H1 (cell line): Measurements from ENCODE around the gene NR3C2. TPM values are rescaled to one million over a fixed set of nuclear protein-coding genes. Genes with fewer than 3 reads are reported as not detected.

Experiments
- CTCF ChIA-PET: fragments of 300-600 bp; sonication (Branson Sonifier 250); formaldehyde crosslinking; loops from one replicate; lab custom pipeline; 2021; ENCODE audit not compliant: partially characterized antibody; lab: Charles Lee
- POLR2A ChIA-PET: fragments of 300-600 bp; sonication (Branson Sonifier 250); formaldehyde crosslinking; loops from one replicate; lab custom pipeline; 2021; ENCODE audit warnings: inconsistent platforms; ENCODE audit not compliant: partially characterized antibody; lab: Charles Lee
- DNase-seq, 2 experiments: peaks; one replicate each; pipeline versions ENCODE4 v3.0.0 to v3.0.0-alpha.2; 2010 to 2022; ENCODE audit warnings: low spot score in 2 of 2, low read depth in 1 of 2, mixed read lengths in 1 of 2
- FAIRE-seq: peaks from 2 replicates; lab custom pipeline; 2011; peaks lifted over from hg19 to GRCh38; lab: Jason Lieb, UNC
- H2AFZ ChIP-seq: 2 replicates; pipeline ENCODE4 v1.8.1; 2012; ENCODE audit warnings: low read length, inconsistent platforms
- H2AK5ac ChIP-seq: 2 replicates; pipeline ENCODE4 v1.6.1; 2013; ENCODE audit warnings: low read depth, low read length
- H2BK120ac ChIP-seq: replicated peaks from 2 replicates; pipeline ENCODE3; 2013; ENCODE audit warnings: low read depth, low read length, inconsistent platforms
- H2BK12ac ChIP-seq: 2 replicates; pipeline ENCODE4 v1.6.1; 2013; ENCODE audit warnings: low read depth, low read length
- H2BK15ac ChIP-seq: 2 replicates; pipeline ENCODE4 v1.6.1; 2013; ENCODE audit warnings: low read length
- H2BK20ac ChIP-seq: 2 replicates; pipeline ENCODE4 v1.6.1; 2013; ENCODE audit warnings: low read length
- H2BK5ac ChIP-seq: 2 replicates; pipeline ENCODE4 v1.6.1; 2013; ENCODE audit warnings: low read depth, low read length
- H3K14ac ChIP-seq: 2 replicates; pipeline ENCODE4 v1.6.1; 2013; ENCODE audit warnings: inconsistent platforms; ENCODE audit not compliant: insufficient read length
- H3K18ac ChIP-seq: 2 replicates; pipeline ENCODE4 v1.6.1; 2013; ENCODE audit warnings: low read length; ENCODE audit errors: extremely low read depth
- H3K23ac ChIP-seq: 2 replicates; pipeline ENCODE4 v1.6.1; 2013; ENCODE audit warnings: inconsistent platforms; ENCODE audit not compliant: insufficient read length
- H3K23me2 ChIP-seq: 2 replicates; pipeline ENCODE4 v1.6.1; 2013; ENCODE audit warnings: low read depth, low read length
- H3K27ac ChIP-seq: 2 replicates; pipeline ENCODE4 v1.6.1; 2011; ENCODE audit warnings: low read depth, low read length, inconsistent platforms
- H3K27me3 ChIP-seq, 4 experiments: replicated peaks in 1 of 4; 1 replicate in 1 of 4; 2 replicates in 3 of 4; pipeline versions ENCODE4 v1.6.1 to v1.8.1; 2011 to 2013; ENCODE audit warnings: low read length in 3 of 4, mild to moderate bottlenecking in 3 of 4, inconsistent platforms in 2 of 4, mixed read lengths in 2 of 4, moderate library complexity in 1 of 4; ENCODE audit not compliant: control insufficient read depth in 3 of 4, insufficient read depth in 3 of 4; ENCODE audit errors: extremely low read depth in 1 of 4
- H3K36me3 ChIP-seq, 4 experiments: 2 replicates each; pipeline versions ENCODE4 v1.6.1 to v1.8.1; 2011 to 2013; ENCODE audit warnings: mild to moderate bottlenecking in 4 of 4, low read length in 3 of 4, moderate library complexity in 2 of 4, control low read depth in 1 of 4, inconsistent platforms in 1 of 4; ENCODE audit not compliant: insufficient read depth in 4 of 4, control insufficient read depth in 2 of 4
- H3K4ac ChIP-seq: replicated peaks from 2 replicates; pipeline ENCODE3; 2013; ENCODE audit warnings: low read length, low read depth, mixed read lengths, inconsistent platforms; ENCODE audit not compliant: insufficient read length
- H3K4me1 ChIP-seq, 4 experiments: replicated peaks in 1 of 4; 1 replicate in 1 of 4; 2 replicates in 3 of 4; pipeline versions ENCODE4 v1.6.1 to v1.8.1; 2011 to 2013; ENCODE audit warnings: low read length in 3 of 4, inconsistent platforms in 2 of 4, mixed read lengths in 1 of 4; ENCODE audit not compliant: insufficient read depth in 4 of 4, control insufficient read depth in 3 of 4
- H3K4me2 ChIP-seq, 2 experiments: 2 replicates each; pipeline versions ENCODE4 v1.6.1 to v1.8.1; 2011 to 2013; ENCODE audit warnings: low read depth in 2 of 2, low read length in 2 of 2, control low read depth in 1 of 2, inconsistent platforms in 1 of 2, mild to moderate bottlenecking in 1 of 2; ENCODE audit not compliant: insufficient read depth in 1 of 2
- H3K4me3 ChIP-seq, 4 experiments: fragments of 200-600, 300-600 bp in 1 of 4; sonication (generic), shearing (Covaris generic), sonication (Bioruptor Twin) in 1 of 4; 2 replicates each; pipeline versions ENCODE4 v1.5.1 to v1.8.1; 2011 to 2016; ENCODE audit warnings: low read length in 4 of 4, low read depth in 3 of 4, control low read depth in 2 of 4, inconsistent platforms in 2 of 4, mild to moderate bottlenecking in 2 of 4, mixed read lengths in 1 of 4, moderate library complexity in 1 of 4; ENCODE audit not compliant: insufficient read depth in 2 of 4; ENCODE audit errors: extremely low read depth in 1 of 4
- H3K56ac ChIP-seq: replicated peaks from 2 replicates; pipeline ENCODE3; 2013; ENCODE audit warnings: low read depth, mild to moderate bottlenecking, mixed read lengths, low read length, inconsistent platforms; ENCODE audit not compliant: insufficient read length
- H3K79me1 ChIP-seq: 2 replicates; pipeline ENCODE4 v1.6.1; 2013; ENCODE audit warnings: low read depth, low read length, control low read depth
- H3K79me2 ChIP-seq, 2 experiments: 2 replicates each; pipeline versions ENCODE4 v1.6.1 to v1.8.1; 2012 to 2013; ENCODE audit warnings: low read length in 2 of 2, mild to moderate bottlenecking in 2 of 2, inconsistent platforms in 1 of 2; ENCODE audit not compliant: insufficient read depth in 2 of 2, control insufficient read depth in 1 of 2
- H3K9ac ChIP-seq, 4 experiments: replicated peaks in 1 of 4; 1 replicate in 1 of 4; 2 replicates in 3 of 4; pipeline versions ENCODE4 v1.6.1 to v1.8.1; 2011 to 2013; ENCODE audit warnings: low read depth in 3 of 4, low read length in 3 of 4, control low read depth in 2 of 4, mild to moderate bottlenecking in 2 of 4, moderate library complexity in 2 of 4, inconsistent platforms in 1 of 4; ENCODE audit errors: extremely low read depth in 1 of 4
- H3K9me3 ChIP-seq, 2 experiments: 2 replicates each; pipeline versions ENCODE4 v1.6.1 to v1.8.1; 2012 to 2013; ENCODE audit warnings: mild to moderate bottlenecking in 2 of 2, moderate library complexity in 2 of 2, control low read depth in 1 of 2, inconsistent platforms in 1 of 2, low read depth in 1 of 2, low read length in 1 of 2, mixed read lengths in 1 of 2; ENCODE audit not compliant: insufficient read depth in 2 of 2
- H4K20me1 ChIP-seq, 2 experiments: replicated peaks in 1 of 2; 2 replicates each; pipeline versions ENCODE3 to v1.8.1; 2011 to 2013; ENCODE audit warnings: inconsistent platforms in 2 of 2, low read length in 2 of 2, mild to moderate bottlenecking in 1 of 2; ENCODE audit not compliant: insufficient read depth in 2 of 2, control insufficient read depth in 1 of 2
- H4K5ac ChIP-seq: 2 replicates; pipeline ENCODE4 v1.6.1; 2013; ENCODE audit warnings: low read length, low read depth, mixed read lengths, inconsistent platforms; ENCODE audit not compliant: insufficient read length
- H4K8ac ChIP-seq: 2 replicates; pipeline ENCODE4 v1.8.0; 2013; ENCODE audit warnings: mild to moderate bottlenecking, moderate library complexity, low read length, inconsistent platforms; ENCODE audit not compliant: insufficient read depth; ENCODE audit errors: extremely low read depth
- H4K91ac ChIP-seq: replicated peaks from 2 replicates; pipeline ENCODE3; 2013; ENCODE audit warnings: low read length, mixed read lengths, inconsistent platforms; ENCODE audit not compliant: insufficient read length
- BCL11A ChIP-seq, 2 experiments: IDR thresholded peaks; one replicate each; pipeline ENCODE4 v1.6.1; 2011; ENCODE audit warnings: low read depth in 2 of 2, low read length in 2 of 2, mild to moderate bottlenecking in 2 of 2
- BRCA1 ChIP-seq: IDR thresholded peaks from 2 replicates; pipeline ENCODE4 v1.6.1; 2012; ENCODE audit warnings: low read depth, low read length, improper control_type of control experiment
- CBX8 ChIP-seq: fragments of 300-800, 300-1000 bp; sonication (generic); IDR thresholded peaks from 2 replicates; pipeline ENCODE4 v1.7.1; 2016; ENCODE audit warnings: low read depth, low read length, borderline replicate concordance
- CHD2 ChIP-seq: IDR thresholded peaks from 2 replicates; pipeline ENCODE4 v1.6.1; 2012; ENCODE audit warnings: low read length, improper control_type of control experiment
- E2F6 ChIP-seq: IDR thresholded peaks from 2 replicates; pipeline ENCODE4 v1.6.1; 2012; ENCODE audit warnings: inconsistent platforms
- GTF2F1 ChIP-seq: IDR thresholded peaks from 2 replicates; pipeline ENCODE4 v1.6.1; 2012; ENCODE audit warnings: low read depth, low read length, improper control_type of control experiment, borderline replicate concordance
- HDAC2 ChIP-seq, 2 experiments: fragments of 300-600 bp in 1 of 2; sonication (generic) in 1 of 2; IDR thresholded peaks; 2 replicates each; pipeline ENCODE4 v1.6.1; 2011 to 2012; ENCODE audit warnings: low read depth in 2 of 2, low read length in 2 of 2, mild to moderate bottlenecking in 2 of 2, moderate library complexity in 2 of 2, borderline replicate concordance in 1 of 2, inconsistent platforms in 1 of 2
- POLR2A ChIP-seq, 2 experiments: IDR thresholded peaks; 1 replicate in 1 of 2; 2 replicates in 1 of 2; pipeline ENCODE4 v1.6.1; 2011; ENCODE audit warnings: low read depth in 2 of 2, low read length in 2 of 2, mild to moderate bottlenecking in 2 of 2; ENCODE audit errors: control extremely low read depth in 1 of 2
- POU5F1 ChIP-seq: IDR thresholded peaks from 2 replicates; pipeline ENCODE4 v1.6.1; 2011; ENCODE audit warnings: low read depth, mild to moderate bottlenecking, low read length, moderate library complexity
- SIN3A ChIP-seq, 2 experiments: IDR thresholded peaks in 1 of 2; conservative IDR thresholded peaks in 1 of 2; 2 replicates each; pipeline ENCODE4 v1.6.1; 2011 to 2012; ENCODE audit warnings: low read length in 2 of 2, improper control_type of control experiment in 1 of 2, low read depth in 1 of 2, mild to moderate bottlenecking in 1 of 2
- SIX5 ChIP-seq: IDR thresholded peaks from 2 replicates; pipeline ENCODE4 v1.6.1; 2011; ENCODE audit warnings: mild to moderate bottlenecking, low read depth, low read length
- SP2 ChIP-seq: IDR thresholded peaks from 2 replicates; pipeline ENCODE4 v1.6.1; 2012; ENCODE audit warnings: mild to moderate bottlenecking, low read length, inconsistent platforms
- WGBS, 2 experiments: shearing (Covaris generic) in 1 of 2; methylation state at CpG; one replicate each; pipeline versions ENCODE4 v1.1.6 to v1.1.7; 2013 to 2015; ENCODE audit warnings: low lambda C conversion rate in 2 of 2, mixed read lengths in 2 of 2, inconsistent platforms in 1 of 2, low coverage in 1 of 2, missing lambda C conversion rate in 1 of 2; ENCODE audit not compliant: insufficient replicate concordance in 2 of 2, insufficient coverage in 1 of 2, insufficient read length in 1 of 2; ENCODE audit errors: extremely low coverage in 1 of 2, missing lambda C conversion rate in 1 of 2; 5-methylcytosine and 5-hydroxymethylcytosine counted together
- polyA plus RNA-seq, 7 experiments: library from polyadenylated mRNA; depleted of rRNA in 3 of 7; stranded (reverse) in 5 of 7; unstranded in 2 of 7; fragments of >200 nt in 5 of 7; fragments of 200-250 nt in 2 of 7; gene quantifications; 1 replicate in 5 of 7; 2 replicates in 1 of 7; 4 replicates in 1 of 7; pipeline versions ENCODE4 v1.2.1 to v1.2.3, GENCODE V29; 2011 to 2013; ENCODE audit warnings: missing spikeins in 2 of 7, mixed read lengths in 2 of 7
- total RNA-seq: library from RNA; stranded (reverse); fragmentation: NEBNext Ultra II Directional; extraction: Animal tissue kit (Norgen Biotek cat#: 25700); gene quantifications from 2 replicates; pipeline ENCODE4 v1.2.1, GENCODE V29; 2021

The NR3C2 gene
- total and polyA plus RNA-seq, 2 of the 8 experiments (the other 6 are each of a cell fraction or from before 2014, with no cell fraction given), result 0.80 to 3.9 TPM

DNA sequence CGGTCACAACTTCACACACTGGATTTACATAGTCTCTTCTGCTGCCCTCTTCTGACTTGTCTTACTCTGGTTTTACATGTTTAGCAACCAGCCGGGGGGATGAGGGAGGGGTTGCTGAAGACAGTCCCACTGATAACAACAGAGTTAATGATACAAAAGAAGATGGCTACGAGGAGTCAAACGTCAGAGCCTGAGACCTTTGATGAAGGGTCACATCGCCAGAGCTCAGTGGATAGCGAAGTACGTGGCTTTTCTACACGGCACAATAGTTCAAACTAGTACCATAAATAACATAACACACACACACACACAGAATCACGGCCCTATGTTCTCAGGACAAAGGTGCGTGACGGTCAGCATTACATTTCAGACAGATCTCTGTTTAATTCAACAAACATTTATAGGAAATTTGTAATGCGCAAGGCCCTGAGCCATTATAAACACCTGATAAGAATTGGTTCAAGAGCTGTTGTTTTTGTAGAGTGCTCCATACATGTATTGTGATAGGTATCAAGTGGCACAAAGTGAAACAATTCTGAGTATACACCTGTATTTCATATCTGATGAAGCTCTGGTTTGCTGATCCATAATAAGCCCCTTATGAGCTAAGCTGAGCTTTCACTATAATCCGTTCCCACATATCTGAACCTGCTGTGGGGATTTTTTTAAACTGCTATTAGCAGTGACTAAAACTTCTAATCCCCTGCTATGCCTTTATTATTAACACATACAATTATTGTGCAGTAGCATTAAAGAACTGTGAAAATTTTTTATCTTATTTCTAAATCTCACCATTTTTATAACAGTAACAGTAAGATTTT is 100.0 kb downstream of the NR3C2 start:
- Histone ChIP-seq H3K4me3 (no peak overlapping the region), H2BK120ac (no peak overlapping the region), H3K23me2 (no peaks in the 10 kb centered on the region), H3K4me1 (0 out of 7 replicates have a peak, but pooled peaks cover 0 to 2% (median 0%) of the 10 kb centered on the region in 4 experiments), H4K8ac (no peak overlapping the region), H3K36me3 (no peaks in the 10 kb centered on the region), H2AK5ac (no peak overlapping the region), H4K5ac (no peak overlapping the region), H2BK5ac (no peak overlapping the region), H3K9ac (no peak overlapping the region), H3K27me3 (no peaks in the 10 kb centered on the region), H3K27ac (no peak overlapping the region), H3K14ac (no peak overlapping the region), H2BK15ac (no peak overlapping the region), H3K56ac (no peak overlapping the region), H3K4ac (no peak overlapping the region), H2BK12ac (no peak overlapping the region), H2AFZ (no peak overlapping the region), H3K9me3 (no peaks in the 10 kb centered on the region), H3K23ac (no peak overlapping the region), H2BK20ac (no peak overlapping the region), H4K91ac (no peak overlapping the region), H3K4me2 (no peak overlapping the region), H3K79me1 (no peaks in the 10 kb centered on the region), H4K20me1 (no peaks in the 10 kb centered on the region), H3K79me2 (no peaks in the 10 kb centered on the region), H3K18ac (no peak overlapping the region)
- FAIRE-seq (no peak), DNase-seq (no peak)
- ChIA-PET POLR2A (no interaction called here), CTCF (interaction anchor here (0.5 to 0.7 kb wide), 4 partner anchors 48 to 1322 kb away, joined by 3 to 4 read pairs (median 3); no protein-coding TSS in a partner anchor)
- 91% methylated on average over 13 of the region's 13 CpGs; no CpG with 5 or more reads in 1 of the 2 experiments for WGBS, 2 experiments
- TF ChIP-seq SP2 (no peak), HDAC2 (IDR thresholded peaks at IDR 0.05; ENCODE audit: borderline replicate concordance in 1 of 2, low read depth in 2 of 2, low read length in 2 of 2) (no peak), E2F6 (no peak), CBX8 (no peak), SIX5 (no peak), POLR2A (IDR thresholded peaks at IDR 0.05; ENCODE audit: control extremely low read depth in 1 of 2, low read depth in 2 of 2, low read length in 2 of 2) (no peak), BCL11A (IDR thresholded peaks at IDR 0.05; ENCODE audit: low read depth in 2 of 2, low read length in 2 of 2) (no peak), POU5F1 (no peak), BRCA1 (no peak), SIN3A (conservative IDR thresholded peaks at IDR 0.05 in 1 of 2, IDR thresholded peaks at IDR 0.05 in 1 of 2; ENCODE audit: low read depth in 1 of 2, low read length in 2 of 2) (no peak), GTF2F1 (no peak), CHD2 (no peak)
